K562 (cell line): ENCODE measurements around the gene ZNF597. TPM values are rescaled to one million over a fixed set of nuclear protein-coding genes. Genes with fewer than 3 reads are reported as not detected.
A peak's percentile ranks its signal among the peaks of the same experiment; 100 is the strongest.

Source experiments
- ATAC-seq: fragments of 200-7000 bp; cut with Tn5 transposase; 3 replicates; pipeline ENCODE4 v1.9.1; 2020; ENCODE audit warnings: moderate library complexity
- BruUV-seq: library from RNA; stranded (reverse); fragments of 400-500 nt; replicated peaks from 2 replicates; lab custom pipeline; 2021; lab: Mats Ljungman, UMichigan
- CTCF ChIA-PET: fragments of 300-600 bp; formaldehyde crosslinking; extraction: SDS; loops from one replicate; lab custom pipeline; 2021; ENCODE audit warnings: low intra/inter-chr PET ratio; lab: Yijun Ruan, JAX
- POLR2A ChIA-PET: fragments of 300-600, 350-650 bp; sonication (Branson Sonifier 250); formaldehyde crosslinking; extraction: SDS; loops from one replicate; lab custom pipeline; 2021; ENCODE audit warnings: antibody characterized with exemption, inconsistent platforms; lab: Yijun Ruan, JAX
- DNase-seq, 4 experiments: peaks; one replicate each; pipeline versions ENCODE4 v3.0.0 to v3.0.0-alpha.2; 2011 to 2018; ENCODE audit warnings: low spot score in 3 of 4, mixed read lengths in 3 of 4; ENCODE audit errors: extremely low read depth in 1 of 4
- FAIRE-seq: peaks from 2 replicates; lab custom pipeline; 2011; peaks lifted over from hg19 to GRCh38; lab: Jason Lieb, UNC
- H2AFZ ChIP-seq: 2 replicates; pipeline ENCODE4 v1.6.0; 2011; ENCODE audit warnings: low read depth, low read length, control low read depth, inconsistent platforms
- H3K27ac ChIP-seq: fragments of 200-600 bp; 3 replicates; pipeline ENCODE4 v1.8.0; 2011; ENCODE audit warnings: low read depth, mild to moderate bottlenecking, control low read depth, inconsistent platforms, low read length, moderate library complexity, mixed read lengths; ENCODE audit errors: extremely low read depth
- H3K27me3 ChIP-seq, 2 experiments: fragments of 300-600 bp in 1 of 2; 2 replicates in 1 of 2; 3 replicates in 1 of 2; pipeline versions ENCODE4 v1.6.0 to v1.8.0; 2011; ENCODE audit warnings: inconsistent platforms in 2 of 2, low read length in 2 of 2, mild to moderate bottlenecking in 1 of 2, mixed read lengths in 1 of 2, moderate library complexity in 1 of 2; ENCODE audit not compliant: control insufficient read depth in 2 of 2, insufficient read depth in 2 of 2
- H3K36me3 ChIP-seq: fragments of 300-600 bp; 3 replicates; pipeline ENCODE4 v1.8.0; 2011; ENCODE audit warnings: mild to moderate bottlenecking, low read length, inconsistent platforms; ENCODE audit not compliant: control insufficient read depth, insufficient read depth
- H3K4me1 ChIP-seq, 2 experiments: fragments of 200-600 bp in 1 of 2; replicated peaks in 1 of 2; 2 replicates in 1 of 2; 3 replicates in 1 of 2; pipeline versions ENCODE4 v1.5.1 to v1.8.0; 2011; ENCODE audit warnings: inconsistent platforms in 2 of 2, low read length in 2 of 2, mild to moderate bottlenecking in 1 of 2, mixed read lengths in 1 of 2, moderate library complexity in 1 of 2; ENCODE audit not compliant: control insufficient read depth in 2 of 2, insufficient read depth in 2 of 2
- H3K4me2 ChIP-seq: 2 replicates; pipeline ENCODE4 v1.6.1; 2011; ENCODE audit warnings: low read length, control low read depth, inconsistent platforms, mixed read lengths; ENCODE audit not compliant: insufficient read depth
- H3K4me3 ChIP-seq: fragments of 200-600 bp; sonication (generic), shearing (Covaris generic); 2 replicates; pipeline ENCODE4 v1.5.1; 2016; ENCODE audit warnings: control low read depth, inconsistent platforms
- H3K79me2 ChIP-seq: fragments of 200-600 bp; 3 replicates; pipeline ENCODE4 v1.8.0; 2011; ENCODE audit warnings: low read length, inconsistent platforms; ENCODE audit not compliant: control insufficient read depth, insufficient read depth
- H3K9ac ChIP-seq, 2 experiments: 2 replicates each; pipeline versions ENCODE4 v1.6.0 to v1.6.1; 2011; ENCODE audit warnings: low read depth in 2 of 2, low read length in 2 of 2, control low read depth in 1 of 2, inconsistent platforms in 1 of 2, mild to moderate bottlenecking in 1 of 2, mixed read lengths in 1 of 2; ENCODE audit not compliant: insufficient read depth in 1 of 2
- H3K9me1 ChIP-seq: one replicate; pipeline ENCODE4 v1.6.0; 2011; ENCODE audit warnings: inconsistent platforms, mild to moderate bottlenecking, low read length, moderate library complexity; ENCODE audit not compliant: control insufficient read depth, insufficient read depth
- H3K9me3 ChIP-seq: replicated peaks from 2 replicates; pipeline ENCODE4 v1.5.1; 2011; ENCODE audit warnings: low read depth, low read length, inconsistent platforms; ENCODE audit not compliant: control insufficient read depth, insufficient read depth
- H4K20me1 ChIP-seq: replicated peaks from 2 replicates; pipeline ENCODE4 v1.6.1; 2011; ENCODE audit warnings: low read length, inconsistent platforms, mixed read lengths; ENCODE audit not compliant: control insufficient read depth, insufficient read depth
- CREB5 ChIP-seq: fragments of 250-450 bp; sonication (Bioruptor Pico); IDR thresholded peaks from 2 replicates; pipeline ENCODE4 v1.5.0; 2020; ENCODE audit warnings: mild to moderate bottlenecking
- CSDE1 ChIP-seq, 2 experiments: fragments of 450-650 bp; IDR thresholded peaks; 2 replicates each; pipeline ENCODE4 v1.6.1; 2016; ENCODE audit warnings: mild to moderate bottlenecking in 1 of 2
- HMGN3 ChIP-seq: IDR thresholded peaks from 2 replicates; pipeline ENCODE4 v1.6.1; 2011; ENCODE audit warnings: borderline replicate concordance, low read depth, mild to moderate bottlenecking, mixed read lengths, low read length; ENCODE audit not compliant: insufficient read length; ENCODE audit errors: extremely low read depth
- MCM3 ChIP-seq: fragments of 450-650 bp; IDR thresholded peaks from 2 replicates; pipeline ENCODE4 v1.6.1; 2016
- MXI1 ChIP-seq: IDR thresholded peaks from 2 replicates; pipeline ENCODE4 v1.6.1; 2011; ENCODE audit warnings: low read depth, mild to moderate bottlenecking, improper control_type of control experiment, low read length
- NCOA6 ChIP-seq: fragments of 450-650 bp; IDR thresholded peaks from 2 replicates; pipeline ENCODE4 v1.6.1; 2017; ENCODE audit warnings: mild to moderate bottlenecking
- NR3C1 ChIP-seq: sonication (generic); formaldehyde crosslinking; IDR thresholded peaks from 2 replicates; pipeline ENCODE4 v1.8.1; 2022; ENCODE audit warnings: missing genetic modification reagents
- RBM14 ChIP-seq: fragments of 200-400 bp; formaldehyde crosslinking; IDR thresholded peaks from 2 replicates; pipeline ENCODE4 v1.6.1; 2018; ENCODE audit warnings: low read depth, mild to moderate bottlenecking, low read length, moderate library complexity, borderline replicate concordance; ENCODE audit not compliant: insufficient read depth
- SNAPC5 ChIP-seq: fragments of 250-450 bp; sonication (Bioruptor Pico); IDR thresholded peaks from 2 replicates; pipeline ENCODE4 v1.8.0; 2021; ENCODE audit warnings: moderate library complexity, mild to moderate bottlenecking, inconsistent platforms
- TBP ChIP-seq: optimal IDR thresholded peaks from 2 replicates; pipeline ENCODE3; 2011; ENCODE audit warnings: low read depth, low read length, improper control_type of control experiment
- TEAD2 ChIP-seq: fragments of 450-650 bp; IDR thresholded peaks from 2 replicates; pipeline ENCODE4 v1.6.1; 2016; ENCODE audit warnings: missing genetic modification characterization, control low read depth, missing compliant biosample characterization
- ZFP30 ChIP-seq: fragments of 250-450 bp; sonication (Bioruptor Pico); IDR thresholded peaks from 2 replicates; pipeline ENCODE4 v1.8.0; 2022; ENCODE audit warnings: moderate library complexity, mild to moderate bottlenecking, inconsistent platforms, borderline replicate concordance
- ZMIZ1 ChIP-seq, 2 experiments: fragments of 150-350 bp in 1 of 2; IDR thresholded peaks; 2 replicates each; pipeline ENCODE4 v1.6.1; 2012 to 2016; ENCODE audit warnings: low read depth in 2 of 2, low read length in 2 of 2, mild to moderate bottlenecking in 1 of 2, moderate library complexity in 1 of 2
- WGBS: fragments of 100-300 bp; shearing (Covaris generic); methylation state at CpG from one replicate; pipeline ENCODE4 v1.1.6; 2016; ENCODE audit warnings: low coverage, mixed read lengths; ENCODE audit not compliant: insufficient coverage; ENCODE audit errors: missing lambda C conversion rate; 5-methylcytosine and 5-hydroxymethylcytosine counted together
- in situ Hi-C: fragments of 300-500 bp; cut with MboI; formaldehyde crosslinking; loops from 4 replicates; pipeline ENCODE4 v1.15.0; 2018; ENCODE audit warnings: inconsistent platforms, mixed read lengths
- intact Hi-C: fragments of 100-400 bp; cut with micrococcal nuclease; formaldehyde crosslinking; loops from 2 replicates; pipeline ENCODE4 v1.14.2; 2022
- polyA plus RNA-seq, 8 experiments: library from polyadenylated mRNA; depleted of rRNA in 4 of 8; stranded (reverse) in 5 of 8; unstranded in 3 of 8; fragments of >200 nt; fragmentation: Nextera tagmentation in 2 of 8; fragmentation: Illumina TruSeq in 1 of 8; extraction: Ambion mirVana in 2 of 8; extraction: Trizol in 1 of 8; gene quantifications; 2 replicates each; pipeline versions ENCODE4 v1.2.1 to v1.2.3, GENCODE V29; 2011 to 2014; ENCODE audit warnings: inconsistent platforms in 1 of 8, missing spikeins in 1 of 8
- total RNA-seq, 7 experiments: library from RNA; depleted of rRNA in 6 of 7; stranded (reverse); fragments of >200 nt in 6 of 7; fragmentation: Illumina TruSeq in 2 of 7; extraction: Trizol in 2 of 7; gene quantifications; 2 replicates each; pipeline versions ENCODE4 v1.2.1 to v1.2.3, GENCODE V29; 2011 to 2021; ENCODE audit warnings: low replicate concordance in 1 of 7

Gene ZNF597
- total and polyA plus RNA-seq, 9 of the 15 experiments (the other 6 are each of a cell fraction or from before 2014, with no cell fraction given) = 0.14 to 0.68 (median 0.42) TPM

- TF ChIP-seq CSDE1 (IDR thresholded peaks at IDR 0.05) (no peak), HMGN3 (no peak), TBP (no peak)
Measured at GRCh38 chr16:3467921-3468320, 24.6 kb upstream of the ZNF597 start (continued).

- Histone ChIP-seq H3K4me3 (no peak overlapping the region), H3K9me3 (no peaks in the 10 kb centered on the region), H3K27ac (no peak overlapping the region), H3K27me3 (no peaks in the 10 kb centered on the region), H2AFZ (no peak overlapping the region), H3K79me2 (peaks cover 50% of the 10 kb centered on the region), H3K9me1 (peaks cover 2% of the 10 kb centered on the region), H3K4me1 (peaks cover 0 to 5% of the 10 kb centered on the region in 2 experiments; a peak in 2 of 5 replicates), H3K4me2 (no peak overlapping the region), H3K36me3 (peaks cover 8% of the 10 kb centered on the region; the same call in 1 of the 3 replicates), H4K20me1 (peaks cover 12% of the 10 kb centered on the region; the same call in 1 of the 2 replicates), H3K9ac (peak overlapping the region in 1 of 2 experiments; percentile 4; a peak in 2 of 4 replicates)
- TF ChIP-seq CREB5 (CRISPR knock-in tag) (no peak), SNAPC5 (CRISPR knock-in tag) (no peak), NR3C1 (CRISPR knock-in tag) (no peak), MCM3 (no peak), ZMIZ1 (IDR thresholded peaks at IDR 0.05; ENCODE audit: low read depth in 2 of 2, low read length in 2 of 2) (no peak), MXI1 (no peak), NCOA6 (no peak), ZFP30 (CRISPR knock-in tag) (no peak), RBM14 (no peak), TEAD2 (tag) (no peak)
- FAIRE-seq (no peak), DNase-seq (no peak), ATAC-seq (no peak)
- BruUV-seq = no TSS peak
- intact Hi-C loops (no loop called here), in situ Hi-C loops (no loop called here)
- WGBS = 88% methylated on average over 7 of the region's 8 CpGs
- POLR2A ChIA-PET = interaction anchor here (0.7 to 1.3 kb wide), 2 partner anchors 10 to 224 kb away, joined by 3 to 4 read pairs; no protein-coding TSS in a partner anchor
- CTCF ChIA-PET = no interaction called here
Measured at GRCh38 chr16:3467182-3467581, 23.9 kb upstream of the ZNF597 start.
